BJ (cell line): ENCODE results near the gene VWA5B1. TPM values are rescaled to one million over a fixed set of nuclear protein-coding genes. Genes with fewer than 3 reads are reported as not detected.

ENCODE experiments used
- CTCF ChIA-PET: fragments of 350-600 bp; formaldehyde crosslinking; extraction: SDS; loops from one replicate; lab custom pipeline; 2021; ENCODE audit warnings: antibody characterized with exemption, inconsistent platforms; lab: Yijun Ruan, JAX
- POLR2A ChIA-PET: fragments of 300-600 bp; sonication (Branson Sonifier 250); formaldehyde crosslinking; extraction: SDS; loops from one replicate; lab custom pipeline; 2021; ENCODE audit warnings: antibody characterized with exemption; lab: Charles Lee
- DNase-seq: peaks from one replicate; pipeline ENCODE4 v3.0.0-alpha.2; 2011; ENCODE audit warnings: low read depth
- H3K27me3 ChIP-seq: 2 replicates; pipeline ENCODE4 v1.6.0; 2011; ENCODE audit warnings: low read length; ENCODE audit not compliant: control insufficient read depth, insufficient read depth
- H3K36me3 ChIP-seq: 2 replicates; pipeline ENCODE4 v1.5.1; 2011; ENCODE audit warnings: low read length; ENCODE audit not compliant: control insufficient read depth, insufficient read depth
- H3K4me3 ChIP-seq: 2 replicates; pipeline ENCODE4 v1.5.1; 2011; ENCODE audit warnings: low read depth, mild to moderate bottlenecking, control low read depth, low read length
- CTCF ChIP-seq: IDR thresholded peaks from 2 replicates; pipeline ENCODE4 v1.5.1; 2011; ENCODE audit warnings: low read depth, mild to moderate bottlenecking, control low read depth, inconsistent platforms, low read length, moderate library complexity; ENCODE audit not compliant: insufficient read depth
- polyA plus RNA-seq: library from polyadenylated mRNA; depleted of rRNA; stranded (reverse); fragments of >200 nt; gene quantifications from 2 replicates; pipeline ENCODE4 v1.2.3, GENCODE V29; 2011

Gene VWA5B1
- polyA plus RNA-seq, 1 experiment: not detected

- DNase-seq: no peak
- no peak for TF ChIP-seq CTCF
- Histone ChIP-seq H3K36me3 (no peaks in the 10 kb centered on the region), H3K4me3 (no peak overlapping the region), H3K27me3 (no peaks in the 10 kb centered on the region)
- ChIA-PET CTCF (no interaction called here), POLR2A (interaction anchor here (1.0 kb wide), 1 partner anchor 230 kb away, joined by 3 read pairs; no protein-coding TSS in a partner anchor)
These were observed 38.1 kb upstream of the VWA5B1 start for GRCh38 chr1:20252587-20252986.

- H3K27me3 ChIP-seq: peaks cover 1% of the 10 kb centered on the region; the same call in 1 of the 2 replicates
- DNase-seq: no peak
- ChIA-PET POLR2A (no interaction called here), CTCF (interaction anchor here (0.6 kb wide), 1 partner anchor 52 kb away, joined by 3 read pairs; no protein-coding TSS in a partner anchor)
- no peaks in the 10 kb centered on the region for H3K36me3 ChIP-seq
- TF ChIP-seq CTCF: no peak
- no peak overlapping the region for H3K4me3 ChIP-seq
These were observed 35.0 kb upstream of the VWA5B1 start for GRCh38 chr1:20255666-20256065.

- CTCF ChIA-PET: no interaction called here
These were observed 31.0 kb upstream of the VWA5B1 start for GRCh38 chr1:20259646-20260045.

DNA sequence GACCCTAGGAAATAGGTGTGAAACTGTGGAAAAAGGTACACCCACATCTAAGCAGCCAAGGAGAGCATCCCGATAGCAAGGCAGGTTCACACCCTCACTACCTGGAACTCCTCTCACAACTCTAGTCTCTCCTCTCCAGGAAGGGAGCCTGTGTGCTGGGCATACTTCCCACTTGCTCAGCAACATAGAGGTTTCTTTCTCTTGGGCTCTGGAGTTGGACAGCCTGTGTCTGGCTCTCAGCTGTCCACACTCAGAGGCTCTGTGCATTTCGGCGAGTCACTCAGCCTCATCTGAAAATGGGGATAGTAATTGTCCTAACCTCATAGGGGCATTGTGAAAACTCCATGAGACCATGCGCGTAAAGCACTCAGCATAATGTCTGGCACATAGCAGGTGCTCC lies 29.6 kb upstream of the VWA5B1 start:
- H3K36me3 ChIP-seq: no peaks in the 10 kb centered on the region
- ChIA-PET POLR2A (no interaction called here), CTCF (interaction anchor here (1.0 kb wide), 1 partner anchor 8 kb away, joined by 3 read pairs; no protein-coding TSS in a partner anchor)
- H3K27me3 ChIP-seq: peaks cover 6% of the 10 kb centered on the region
- H3K4me3 ChIP-seq: no peak overlapping the region
- no peak for DNase-seq
- TF ChIP-seq CTCF: no peak

More at GRCh38 chr1:20259646-20260045, 31.0 kb upstream of the VWA5B1 start:
- H3K4me3 ChIP-seq: no peak overlapping the region
- H3K36me3 ChIP-seq: no peaks in the 10 kb centered on the region
- no peak for TF ChIP-seq CTCF
- H3K27me3 ChIP-seq: peaks cover 6% of the 10 kb centered on the region
- DNase-seq: no peak
- POLR2A ChIA-PET: no interaction called here

DNA sequence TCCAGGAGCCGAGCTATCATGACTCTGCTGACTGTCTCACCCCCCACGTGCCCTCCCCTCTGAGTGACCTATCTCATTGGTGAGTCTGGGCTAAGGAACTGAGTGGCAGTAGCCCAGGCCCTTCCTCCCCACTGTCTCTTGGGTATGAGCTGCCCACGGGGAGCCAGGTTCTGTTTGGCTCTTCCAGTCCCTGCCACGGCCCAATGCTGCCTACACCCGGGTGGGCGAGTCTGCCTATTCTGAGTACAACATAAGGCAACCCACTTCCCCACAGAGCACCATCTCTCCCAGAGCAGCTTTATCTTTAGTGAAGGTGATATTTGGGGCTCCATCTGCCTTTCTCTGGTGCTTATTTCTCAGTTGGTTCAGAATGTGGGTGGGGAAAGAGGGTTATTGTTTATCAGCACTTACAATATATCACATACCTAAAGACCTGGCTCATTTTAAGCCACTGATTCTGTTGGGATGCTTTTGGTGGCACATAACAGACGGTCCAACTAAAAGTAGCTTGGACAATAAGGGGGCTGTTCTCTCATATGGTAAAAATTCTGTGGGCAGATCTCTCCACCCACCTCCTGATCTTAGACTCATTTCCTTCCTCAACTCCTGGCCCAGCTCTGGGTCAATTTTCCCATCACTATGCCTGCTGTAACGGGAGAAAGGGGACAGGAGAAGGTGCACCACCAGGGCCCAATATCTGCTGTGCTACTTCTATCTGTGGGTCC lies 27.7 kb upstream of the VWA5B1 start:
- DNase-seq: no peak
- no peak for TF ChIP-seq CTCF
- H3K4me3 ChIP-seq: no peak overlapping the region
- peaks cover 6% of the 10 kb centered on the region for H3K27me3 ChIP-seq
- ChIA-PET CTCF (no interaction called here), POLR2A (no interaction called here)
- no peaks in the 10 kb centered on the region for H3K36me3 ChIP-seq
